ENCODE measurements around the gene HMCN1.

DNA sequence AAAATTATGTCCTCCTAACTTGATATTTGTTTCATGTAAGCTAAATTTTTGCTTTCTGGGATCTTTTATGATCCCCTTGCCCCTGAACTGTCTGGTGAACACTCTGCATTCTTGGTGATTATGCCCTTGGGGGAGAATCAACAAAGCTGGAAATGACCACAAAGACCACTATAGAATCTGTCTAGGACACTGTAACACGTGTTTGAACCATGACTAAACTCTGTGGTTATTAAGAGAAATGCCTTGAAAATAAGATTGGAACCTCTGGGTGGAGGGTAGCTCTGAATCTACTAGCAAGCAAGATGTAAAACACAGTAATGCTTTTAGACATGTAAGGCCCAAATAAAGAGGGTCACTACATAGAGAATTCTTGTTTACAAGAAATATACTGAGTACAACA is 237.5 kb downstream of the HMCN1 start:
- TF ChIP-seq, protein P1, sequence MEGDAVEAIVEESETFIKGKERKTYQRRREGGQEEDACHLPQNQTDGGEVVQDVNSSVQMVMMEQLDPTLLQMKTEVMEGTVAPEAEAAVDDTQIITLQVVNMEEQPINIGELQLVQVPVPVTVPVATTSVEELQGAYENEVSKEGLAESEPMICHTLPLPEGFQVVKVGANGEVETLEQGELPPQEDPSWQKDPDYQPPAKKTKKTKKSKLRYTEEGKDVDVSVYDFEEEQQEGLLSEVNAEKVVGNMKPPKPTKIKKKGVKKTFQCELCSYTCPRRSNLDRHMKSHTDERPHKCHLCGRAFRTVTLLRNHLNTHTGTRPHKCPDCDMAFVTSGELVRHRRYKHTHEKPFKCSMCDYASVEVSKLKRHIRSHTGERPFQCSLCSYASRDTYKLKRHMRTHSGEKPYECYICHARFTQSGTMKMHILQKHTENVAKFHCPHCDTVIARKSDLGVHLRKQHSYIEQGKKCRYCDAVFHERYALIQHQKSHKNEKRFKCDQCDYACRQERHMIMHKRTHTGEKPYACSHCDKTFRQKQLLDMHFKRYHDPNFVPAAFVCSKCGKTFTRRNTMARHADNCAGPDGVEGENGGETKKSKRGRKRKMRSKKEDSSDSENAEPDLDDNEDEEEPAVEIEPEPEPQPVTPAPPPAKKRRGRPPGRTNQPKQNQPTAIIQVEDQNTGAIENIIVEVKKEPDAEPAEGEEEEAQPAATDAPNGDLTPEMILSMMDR (IDR thresholded peaks at IDR 0.05), result no peak
- TF ChIP-seq EP300 (IDR thresholded peaks at IDR 0.05), result no peak
